HG03442 (cell line): Measurements from ENCODE around the gene CLIC5.

ENCODE experiments used
- ATAC-seq: cut with Tn5 transposase; IDR thresholded peaks from one replicate; pipeline ENCODE4 v1.9.1; 2021; ENCODE audit warnings: mild to moderate bottlenecking, moderate library complexity; ENCODE audit not compliant: unreplicated experiment

CLIC5 gene

GRCh38 chr6:45966340-45966739, 49.3 kb downstream of the CLIC5 start:
- no peak for ATAC-seq

GRCh38 chr6:45965792-45966191, 49.9 kb downstream of the CLIC5 start:
- no peak for ATAC-seq

- no peak for ATAC-seq
Observed at GRCh38 chr6:45965007-45965406, 50.7 kb downstream of the CLIC5 start.

- ATAC-seq: no peak
Observed at GRCh38 chr6:45964300-45964699, 51.4 kb downstream of the CLIC5 start.

- no peak for ATAC-seq
Observed at GRCh38 chr6:45963896-45964295, 51.8 kb downstream of the CLIC5 start.

GRCh38 chr6:45961125-45961524, 54.5 kb downstream of the CLIC5 start:
- ATAC-seq: no peak

- no peak for ATAC-seq
Observed at GRCh38 chr6:45959534-45960145, 56.0 kb downstream of the CLIC5 start.

- no peak for ATAC-seq
Observed at GRCh38 chr6:45956663-45957062, 59.0 kb downstream of the CLIC5 start.

- no peak for ATAC-seq
Observed at GRCh38 chr6:45956176-45956575, 59.5 kb downstream of the CLIC5 start.

- ATAC-seq: no peak
Observed at GRCh38 chr6:45955597-45955996, 60.1 kb downstream of the CLIC5 start.

- ATAC-seq: no peak
Observed at GRCh38 chr6:45952546-45952945, 63.1 kb downstream of the CLIC5 start.

- ATAC-seq: no peak
Observed at GRCh38 chr6:45952168-45952529, 63.5 kb downstream of the CLIC5 start.

- no peak for ATAC-seq
Observed at GRCh38 chr6:45951321-45952167, 64.1 kb downstream of the CLIC5 start.

GRCh38 chr6:45949256-45949655, 66.4 kb downstream of the CLIC5 start:
- no peak for ATAC-seq

GRCh38 chr6:45947807-45948206, 67.9 kb downstream of the CLIC5 start:
- no peak for ATAC-seq

- no peak for ATAC-seq
Observed at GRCh38 chr6:45946887-45947286, 68.8 kb downstream of the CLIC5 start.

GRCh38 chr6:45946352-45946751, 69.3 kb downstream of the CLIC5 start:
- ATAC-seq: no peak

- ATAC-seq: no peak
Observed at GRCh38 chr6:45942953-45943352, 72.7 kb downstream of the CLIC5 start.

- ATAC-seq: no peak
Observed at GRCh38 chr6:45933855-45934254, 81.8 kb downstream of the CLIC5 start.

GRCh38 chr6:45931232-45931631, 84.4 kb downstream of the CLIC5 start:
- no peak for ATAC-seq

- no peak for ATAC-seq
Observed at GRCh38 chr6:45930420-45931040, 85.1 kb downstream of the CLIC5 start.
